Stimulated activated CD8-positive, alpha-beta memory T cell treated with anti-CD3 and anti-CD28 coated beads, Interleukin-15, amount 100 ng/mL, for 1 hour (primary cell): Measurements from ENCODE around the gene PLPP2.

Experiments used
- DNase-seq: peaks from one replicate; pipeline ENCODE4 v3.0.0-alpha.2; 2020; ENCODE audit warnings: low read depth

Gene PLPP2

GRCh38 chr19:291006-291521, at the start of gene PLPP2:
Gene PLPP2 (minus strand): TSS chr19:291403. CDS start chr19:291336, 67 bp downstream.
- DNase-seq: no peak

GRCh38 chr19:340620-341385, 49.6 kb upstream of the PLPP2 start:
- no peak for DNase-seq

DNA sequence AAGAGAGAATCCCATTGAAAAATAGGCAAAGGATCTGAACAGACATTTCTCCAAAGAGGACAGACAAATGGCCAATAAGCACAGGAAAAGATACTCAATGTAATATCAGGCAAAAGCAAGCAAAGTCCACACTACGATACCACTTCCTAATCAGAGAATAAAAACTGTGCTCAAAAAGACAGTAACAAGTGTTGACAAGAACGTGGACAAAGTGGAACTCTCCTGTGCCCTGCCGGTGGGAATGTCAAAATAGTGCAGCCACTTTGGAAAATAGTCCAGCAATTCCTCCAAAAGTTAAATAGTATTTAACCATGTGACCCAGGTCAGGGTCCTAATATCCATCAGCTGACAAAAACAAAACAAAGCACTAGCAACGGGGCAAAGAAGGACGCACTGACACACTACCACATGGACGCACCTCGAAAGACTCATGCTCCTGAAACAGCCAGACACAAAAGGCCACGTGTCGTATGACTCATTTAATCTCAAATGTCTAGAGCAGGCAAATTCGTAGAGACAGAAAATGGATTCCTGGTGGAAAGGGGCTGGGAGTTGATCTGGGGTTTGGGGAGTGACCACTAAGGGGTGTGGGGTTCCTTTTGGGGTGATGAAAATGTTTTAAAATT, 48.2 kb upstream of the PLPP2 start:
- no peak for DNase-seq

DNA sequence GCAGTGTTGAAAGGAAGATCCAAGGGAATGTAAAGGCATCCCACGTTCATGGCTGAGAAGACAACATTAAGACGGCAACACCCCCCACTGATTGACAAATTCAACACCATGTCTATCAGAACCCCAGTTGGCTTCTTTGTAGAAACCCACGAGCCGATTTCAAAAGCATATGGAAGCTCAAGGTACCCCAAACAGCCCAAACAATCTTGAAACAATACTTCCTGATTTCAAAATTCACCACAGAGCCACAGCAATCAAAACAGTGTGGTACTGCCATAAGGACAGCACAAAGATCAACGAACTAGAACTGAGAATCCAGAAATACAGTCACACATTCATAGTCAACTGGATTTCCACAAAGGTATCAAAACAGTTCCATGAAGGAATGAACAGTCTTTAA, 47.2 kb upstream of the PLPP2 start:
- no peak for DNase-seq

- no peak for DNase-seq
Observed at GRCh38 chr19:336067-336614, 44.9 kb upstream of the PLPP2 start.

DNA sequence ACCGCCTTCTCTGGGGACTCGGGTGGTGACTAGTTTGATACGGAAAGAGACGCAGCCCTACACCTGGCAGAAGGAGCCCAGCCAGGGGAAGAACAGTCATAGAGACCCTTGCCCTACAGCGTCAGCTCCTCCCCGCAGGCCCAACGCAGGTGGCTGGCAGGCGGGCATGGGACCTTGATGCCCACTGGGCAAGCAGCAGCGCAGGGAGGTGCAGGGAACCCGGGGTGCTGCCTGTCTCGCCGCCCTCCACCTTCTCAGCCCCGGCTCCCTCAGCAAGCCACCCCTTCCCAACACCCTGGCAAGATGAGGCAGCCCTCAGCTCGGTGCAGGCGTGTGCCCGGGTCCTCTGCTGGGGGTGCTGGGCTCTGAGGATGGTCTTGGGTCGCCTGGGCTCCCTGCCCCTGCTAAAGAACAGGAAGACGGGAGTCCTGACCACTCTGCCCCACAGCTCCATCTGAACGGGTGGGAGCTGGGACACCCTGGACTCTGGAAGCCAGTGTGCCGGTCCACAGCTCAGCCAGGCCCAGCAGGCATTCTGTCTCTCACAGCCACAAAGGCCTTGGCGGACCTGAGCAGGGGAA, 44.4 kb upstream of the PLPP2 start:
- no peak for DNase-seq

- no peak for DNase-seq
Observed at GRCh38 chr19:335072-335471, 43.9 kb upstream of the PLPP2 start.

GRCh38 chr19:334296-335071, 43.3 kb upstream of the PLPP2 start:
- DNase-seq: no peak

DNA sequence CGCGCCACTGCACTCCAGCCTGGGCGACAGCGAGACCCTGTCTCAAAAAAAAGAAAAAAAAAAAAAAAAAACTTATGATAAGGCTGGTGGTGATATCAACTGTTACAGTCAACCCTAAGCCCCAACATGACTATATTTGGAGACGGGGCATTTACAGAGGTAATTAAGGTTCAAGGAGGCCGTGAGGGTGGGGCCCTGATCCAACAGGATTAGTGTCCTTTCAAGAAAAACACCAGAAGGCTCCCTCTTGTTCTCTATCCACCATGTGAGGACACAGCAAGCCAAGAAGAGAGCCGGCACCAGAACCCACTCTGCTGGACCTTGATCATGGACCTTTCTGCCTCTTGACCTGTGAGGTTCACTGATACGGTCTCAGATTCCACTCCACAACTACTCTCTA, 39.3 kb upstream of the PLPP2 start:
- no peak for DNase-seq

GRCh38 chr19:329876-330275, 38.7 kb upstream of the PLPP2 start:
- DNase-seq: no peak

DNA sequence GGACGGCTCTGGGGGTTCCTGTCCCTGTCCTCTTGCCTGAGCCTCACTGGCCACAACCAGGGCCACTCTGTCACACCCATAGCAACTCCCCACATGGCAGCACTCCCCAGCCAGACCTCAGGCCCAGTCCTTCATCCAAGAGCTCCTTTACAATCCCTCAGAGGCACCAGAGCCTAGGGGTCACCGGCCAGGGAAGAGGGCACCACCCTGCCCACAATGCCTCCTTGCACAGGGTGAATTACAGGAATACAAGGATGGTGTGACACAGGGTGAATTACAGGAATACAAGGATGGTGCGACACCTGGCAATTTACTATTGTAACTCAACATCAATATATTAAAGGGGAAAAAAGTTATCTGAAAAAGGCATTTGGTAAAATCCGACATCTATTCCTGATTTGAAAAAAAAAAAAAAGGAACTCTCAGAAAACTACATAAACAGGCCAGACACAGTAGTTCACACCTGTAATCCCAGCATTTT, 36.9 kb upstream of the PLPP2 start:
- DNase-seq: no peak

DNA sequence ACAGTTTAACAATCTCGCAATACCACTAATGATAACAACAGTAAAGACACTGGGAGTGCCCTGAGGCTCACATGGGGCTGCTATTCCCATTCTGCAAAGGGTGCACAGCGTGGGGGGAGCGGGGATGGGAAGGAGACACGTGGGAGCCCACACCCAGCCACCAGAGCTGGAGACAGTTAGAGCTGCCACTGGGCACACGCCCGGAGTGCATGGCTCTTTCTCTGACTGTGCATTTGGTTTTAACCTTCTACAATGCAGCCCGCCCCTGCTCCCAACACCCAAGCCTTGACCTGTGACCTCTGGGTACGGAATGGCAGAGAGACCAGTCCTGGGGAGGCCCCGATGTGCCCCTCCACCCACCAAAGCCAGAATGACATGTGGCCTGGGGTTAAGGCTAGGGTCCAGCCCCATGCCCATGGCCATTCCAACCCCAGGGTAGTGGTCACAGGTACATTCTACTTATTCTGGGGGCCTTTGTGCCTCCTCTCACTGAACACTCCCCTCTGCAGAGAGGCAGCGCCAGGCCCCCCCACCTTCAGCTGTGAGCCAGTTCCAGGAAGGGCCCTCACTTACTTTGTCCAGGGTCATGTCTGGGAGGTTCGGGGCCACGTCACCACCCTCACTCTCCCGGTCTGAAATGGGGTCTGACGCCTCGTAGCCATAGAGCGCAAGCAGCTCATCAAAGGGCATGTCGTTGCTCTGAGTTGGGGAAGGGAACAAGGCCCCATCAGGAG, 36.3 kb upstream of the PLPP2 start:
- no peak for DNase-seq

DNA sequence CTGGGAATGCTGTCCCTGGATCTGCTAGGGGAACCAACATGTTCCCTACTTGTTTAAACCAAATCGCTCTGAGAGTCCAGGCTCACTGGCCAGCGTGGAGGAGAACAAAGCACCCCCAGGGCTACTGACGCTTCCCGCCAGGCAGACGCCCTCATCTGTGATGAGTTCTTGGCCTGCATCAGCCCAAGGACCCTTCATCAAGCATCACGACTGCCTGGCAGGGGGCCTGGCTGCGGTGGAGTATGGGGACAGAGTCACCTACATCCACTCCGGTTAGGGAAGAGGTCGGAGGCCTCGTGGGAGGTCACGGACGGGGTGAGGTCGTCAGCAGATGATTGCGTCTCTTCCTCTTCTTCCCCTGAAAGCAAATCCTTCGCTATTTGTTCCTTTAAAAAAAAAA, 35.7 kb upstream of the PLPP2 start:
- no peak for DNase-seq

- no peak for DNase-seq
Observed at GRCh38 chr19:325937-326565, 34.8 kb upstream of the PLPP2 start.

- no peak for DNase-seq
Observed at GRCh38 chr19:325173-325936, 34.2 kb upstream of the PLPP2 start.

DNA sequence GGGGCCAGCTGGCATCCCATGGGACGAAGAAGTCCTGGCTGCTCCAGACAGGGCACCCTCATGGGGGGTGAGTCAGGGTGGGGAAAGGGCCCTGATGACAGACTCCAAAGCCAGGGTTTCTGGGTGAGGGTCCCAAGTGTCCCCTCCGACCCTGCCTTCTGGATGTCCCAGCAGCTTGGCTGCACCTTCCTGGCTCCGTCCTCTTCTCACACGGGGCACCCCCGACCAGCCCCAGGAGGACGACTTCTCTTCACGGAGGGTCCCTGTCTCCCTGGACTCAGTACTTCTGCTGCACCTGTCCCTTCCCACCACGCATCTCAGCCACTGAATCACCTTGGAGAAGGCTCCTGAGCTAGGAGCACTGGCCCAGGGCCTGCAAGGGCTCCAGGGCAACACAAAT, 33.5 kb upstream of the PLPP2 start:
- DNase-seq: no peak

GRCh38 chr19:322616-323015, 31.4 kb upstream of the PLPP2 start:
- no peak for DNase-seq

- no peak for DNase-seq
Observed at GRCh38 chr19:318509-318774, 27.2 kb upstream of the PLPP2 start.

- DNase-seq: no peak
Observed at GRCh38 chr19:317710-318508, 26.7 kb upstream of the PLPP2 start.

GRCh38 chr19:315811-316210, 24.6 kb upstream of the PLPP2 start:
- no peak for DNase-seq
